ENCODE data around the gene RASGRP3. TPM values are rescaled to one million over a fixed set of nuclear protein-coding genes. Genes with fewer than 3 reads are reported as not detected.

RASGRP3 gene
- polyA plus RNA-seq, 3 donors from 2014 or later: 1.8 to 2.5 TPM; not detected in 1

GRCh38 chr2:33505966-33506365, 29.5 kb downstream of the RASGRP3 start:
- Mint-ChIP-seq H3K4me3 (no peak overlapping the region), H3K27ac (no peak overlapping the region), H3K4me1 (peaks cover 0 to 8% of the 10 kb centered on the region in 2 donors), H3K36me3 (no peaks in the 10 kb centered on the region), H3K27me3 (ENCODE audit: low read depth in 3 of 3) (peaks cover 6 to 12% (median 9%) of the 10 kb centered on the region in 3 donors), H3K9me3 (no peaks in the 10 kb centered on the region)
- DNase-seq: no peak

GRCh38 chr2:33509908-33510585, 33.6 kb downstream of the RASGRP3 start:
- no peak for DNase-seq
- no peaks in the 10 kb centered on the region for H3K9me3 Mint-ChIP-seq
- H3K27me3 Mint-ChIP-seq (ENCODE audit: low read depth in 3 of 3): peaks cover 3 to 6% (median 4%) of the 10 kb centered on the region in 3 donors
- no peak overlapping the region for H3K27ac Mint-ChIP-seq
- H3K4me3 Mint-ChIP-seq: no peak overlapping the region
- no peaks in the 10 kb centered on the region for H3K4me1 Mint-ChIP-seq
- H3K36me3 Mint-ChIP-seq: peaks cover 0 to under 1% (median 0%) of the 10 kb centered on the region in 3 donors

GRCh38 chr2:33510586-33510968, 34.1 kb downstream of the RASGRP3 start:
- H3K27me3 Mint-ChIP-seq (ENCODE audit: low read depth in 3 of 3): peaks cover 3 to 6% (median 4%) of the 10 kb centered on the region in 3 donors
- H3K4me3 Mint-ChIP-seq: no peak overlapping the region
- no peaks in the 10 kb centered on the region for H3K4me1 Mint-ChIP-seq

GRCh38 chr2:33511141-33511540, 34.7 kb downstream of the RASGRP3 start:
- peaks cover 3 to 6% (median 4%) of the 10 kb centered on the region in 3 donors for H3K27me3 Mint-ChIP-seq (ENCODE audit: low read depth in 3 of 3)
- DNase-seq: no peak

More at GRCh38 chr2:33510586-33510968, 34.1 kb downstream of the RASGRP3 start:
- no peak overlapping the region for H3K27ac Mint-ChIP-seq
- H3K9me3 Mint-ChIP-seq: no peaks in the 10 kb centered on the region
- peaks cover 0 to 5% (median 0%) of the 10 kb centered on the region in 3 donors for H3K36me3 Mint-ChIP-seq
- DNase-seq: no peak

GRCh38 chr2:33512112-33512511, 35.7 kb downstream of the RASGRP3 start:
- no peak for DNase-seq
- Mint-ChIP-seq H3K9me3 (no peaks in the 10 kb centered on the region), H3K4me1 (no peaks in the 10 kb centered on the region), H3K36me3 (peaks cover 0 to 5% (median 0%) of the 10 kb centered on the region in 3 donors), H3K4me3 (no peak overlapping the region), H3K27ac (no peak overlapping the region), H3K27me3 (ENCODE audit: low read depth in 3 of 3) (peaks cover 3 to 5% (median 4%) of the 10 kb centered on the region in 3 donors)

More at GRCh38 chr2:33511141-33511540, 34.7 kb downstream of the RASGRP3 start:
- Mint-ChIP-seq H3K4me1 (no peaks in the 10 kb centered on the region), H3K36me3 (peaks cover 0 to 5% (median 0%) of the 10 kb centered on the region in 3 donors), H3K27ac (no peak overlapping the region), H3K4me3 (no peak overlapping the region), H3K9me3 (no peaks in the 10 kb centered on the region)

GRCh38 chr2:33513480-33513879, 37.0 kb downstream of the RASGRP3 start:
- peaks cover 0 to 3% (median 0%) of the 10 kb centered on the region in 3 donors for H3K27me3 Mint-ChIP-seq (ENCODE audit: low read depth in 3 of 3)
- H3K36me3 Mint-ChIP-seq: peaks cover 0 to 5% (median 0%) of the 10 kb centered on the region in 3 donors
- no peaks in the 10 kb centered on the region for H3K9me3 Mint-ChIP-seq
- no peaks in the 10 kb centered on the region for H3K4me1 Mint-ChIP-seq
- no peak overlapping the region for H3K27ac Mint-ChIP-seq
- H3K4me3 Mint-ChIP-seq: no peak overlapping the region
- no peak for DNase-seq

GRCh38 chr2:33516456-33516995, 40.1 kb downstream of the RASGRP3 start:
- Mint-ChIP-seq H3K36me3 (peaks cover 0 to 5% (median 0%) of the 10 kb centered on the region in 3 donors), H3K4me3 (no peak overlapping the region), H3K27me3 (ENCODE audit: low read depth in 3 of 3) (no peaks in the 10 kb centered on the region), H3K27ac (no peak overlapping the region), H3K9me3 (no peaks in the 10 kb centered on the region), H3K4me1 (no peaks in the 10 kb centered on the region)
- no peak for DNase-seq

- Mint-ChIP-seq H3K27ac (no peak overlapping the region), H3K9me3 (no peaks in the 10 kb centered on the region), H3K27me3 (ENCODE audit: low read depth in 3 of 3) (no peaks in the 10 kb centered on the region), H3K4me3 (no peak overlapping the region), H3K36me3 (peaks cover 0 to 5% (median 3%) of the 10 kb centered on the region in 3 donors), H3K4me1 (no peaks in the 10 kb centered on the region)
- DNase-seq: no peak
Observed at GRCh38 chr2:33518200-33518599, 41.8 kb downstream of the RASGRP3 start.

- no peak overlapping the region for H3K4me3 Mint-ChIP-seq
- H3K36me3 Mint-ChIP-seq: peaks cover 0 to 5% (median 3%) of the 10 kb centered on the region in 3 donors
- no peak for DNase-seq
- H3K27ac Mint-ChIP-seq: no peak overlapping the region
- no peaks in the 10 kb centered on the region for H3K9me3 Mint-ChIP-seq
- no peaks in the 10 kb centered on the region for H3K27me3 Mint-ChIP-seq (ENCODE audit: low read depth in 3 of 3)
- H3K4me1 Mint-ChIP-seq: no peaks in the 10 kb centered on the region
Observed at GRCh38 chr2:33518929-33519328, 42.5 kb downstream of the RASGRP3 start.

- H3K4me3 Mint-ChIP-seq: no peak overlapping the region
- no peak overlapping the region for H3K27ac Mint-ChIP-seq
- H3K9me3 Mint-ChIP-seq: no peaks in the 10 kb centered on the region
- DNase-seq: no peak
- H3K27me3 Mint-ChIP-seq (ENCODE audit: low read depth in 3 of 3): no peaks in the 10 kb centered on the region
- H3K4me1 Mint-ChIP-seq: no peaks in the 10 kb centered on the region
- H3K36me3 Mint-ChIP-seq: peaks cover 0 to 3% (median 0%) of the 10 kb centered on the region in 3 donors
Observed at GRCh38 chr2:33521791-33522281, 45.4 kb downstream of the RASGRP3 start.

- Mint-ChIP-seq H3K9me3 (no peaks in the 10 kb centered on the region), H3K27ac (no peak overlapping the region), H3K27me3 (ENCODE audit: low read depth in 3 of 3) (no peaks in the 10 kb centered on the region), H3K36me3 (peaks cover 0 to 3% (median 0%) of the 10 kb centered on the region in 3 donors), H3K4me1 (no peaks in the 10 kb centered on the region), H3K4me3 (no peak overlapping the region)
- DNase-seq: no peak
Observed at GRCh38 chr2:33522576-33522975, 46.1 kb downstream of the RASGRP3 start.

GRCh38 chr2:33525666-33526065, 49.2 kb downstream of the RASGRP3 start:
- H3K36me3 Mint-ChIP-seq: peaks cover 0 to 3% (median 3%) of the 10 kb centered on the region in 3 donors
- peaks cover 0 to 5% of the 10 kb centered on the region in 2 donors for H3K4me1 Mint-ChIP-seq
- H3K27ac Mint-ChIP-seq: no peak overlapping the region
- H3K4me3 Mint-ChIP-seq: no peak overlapping the region
- DNase-seq: no peak
- H3K27me3 Mint-ChIP-seq (ENCODE audit: low read depth in 3 of 3): peaks cover 0 to 4% (median 0%) of the 10 kb centered on the region in 3 donors
- no peaks in the 10 kb centered on the region for H3K9me3 Mint-ChIP-seq

- Mint-ChIP-seq H3K9me3 (no peaks in the 10 kb centered on the region), H3K27ac (no peak overlapping the region), H3K4me3 (no peak overlapping the region), H3K27me3 (ENCODE audit: low read depth in 3 of 3) (peaks cover 0 to 4% (median 0%) of the 10 kb centered on the region in 3 donors), H3K4me1 (peaks cover 0 to 5% of the 10 kb centered on the region in 2 donors), H3K36me3 (peaks cover 0 to 3% (median 3%) of the 10 kb centered on the region in 3 donors)
- no peak for DNase-seq
Observed at GRCh38 chr2:33526132-33526531, 49.7 kb downstream of the RASGRP3 start.

GRCh38 chr2:33526921-33527320, 50.5 kb downstream of the RASGRP3 start:
- DNase-seq: no peak
- H3K9me3 Mint-ChIP-seq: no peaks in the 10 kb centered on the region
- H3K36me3 Mint-ChIP-seq: peaks cover 0 to 3% (median 3%) of the 10 kb centered on the region in 3 donors
- peaks cover 0 to 4% (median 0%) of the 10 kb centered on the region in 3 donors for H3K27me3 Mint-ChIP-seq (ENCODE audit: low read depth in 3 of 3)
- no peak overlapping the region for H3K27ac Mint-ChIP-seq
- peaks cover 0 to 5% of the 10 kb centered on the region in 2 donors for H3K4me1 Mint-ChIP-seq
- no peak overlapping the region for H3K4me3 Mint-ChIP-seq
